HepG2 (cell line): Measurements from ENCODE around the gene TNFRSF6B. TPM values are rescaled to one million over a fixed set of nuclear protein-coding genes. Genes with fewer than 3 reads are reported as not detected.

ENCODE experiments used
- FLYWCH1 ChIP-seq: sonication (generic); formaldehyde crosslinking; IDR thresholded peaks from 2 replicates; pipeline ENCODE4 v1.8.1; 2023; ENCODE audit warnings: mild to moderate bottlenecking, missing genetic modification reagents
- IRX3 ChIP-seq: sonication (generic); formaldehyde crosslinking; IDR thresholded peaks from 2 replicates; pipeline ENCODE4 v1.8.1; 2023; ENCODE audit warnings: mild to moderate bottlenecking, low read depth, missing genetic modification reagents, borderline replicate concordance
- JUNB ChIP-seq: sonication (generic); formaldehyde crosslinking; IDR thresholded peaks from 2 replicates; pipeline ENCODE4 v1.8.0; 2022; ENCODE audit warnings: missing genetic modification reagents, mild to moderate bottlenecking, borderline replicate concordance
- KDM3A ChIP-seq: IDR thresholded peaks from 2 replicates; pipeline ENCODE4 v1.6.1; 2018; ENCODE audit warnings: low read depth, missing compliant biosample characterization
- KLF11 ChIP-seq: IDR thresholded peaks from 2 replicates; pipeline ENCODE4 v1.6.1; 2016; ENCODE audit warnings: missing compliant biosample characterization
- MATR3 ChIP-seq: sonication (generic); formaldehyde crosslinking; IDR thresholded peaks from 2 replicates; pipeline ENCODE4 v1.4.0; 2020; ENCODE audit warnings: missing genetic modification reagents
- MIER2 ChIP-seq: IDR thresholded peaks from 2 replicates; pipeline ENCODE4 v1.6.1; 2016; ENCODE audit warnings: missing biosample characterization, missing genetic modification reagents
- MYNN ChIP-seq: sonication (generic); formaldehyde crosslinking; IDR thresholded peaks from 2 replicates; pipeline ENCODE4 v1.4.0; 2020; ENCODE audit warnings: mild to moderate bottlenecking, low read depth, missing genetic modification reagents
- NCOA5 ChIP-seq: sonication (generic); formaldehyde crosslinking; IDR thresholded peaks from 2 replicates; pipeline ENCODE4 v1.4.0; 2020; ENCODE audit warnings: missing genetic modification reagents
- NCOR1 ChIP-seq: fragments of 200-600 bp; sonication (generic); IDR thresholded peaks from 2 replicates; pipeline ENCODE4 v1.7.0; 2017; ENCODE audit warnings: antibody characterized with exemption, low read length, borderline replicate concordance
- PAXIP1 ChIP-seq: sonication (generic); formaldehyde crosslinking; conservative IDR thresholded peaks from 2 replicates; pipeline ENCODE4 v1.4.0; 2020; ENCODE audit warnings: mild to moderate bottlenecking, missing genetic modification reagents, moderate library complexity
- PBX3 ChIP-seq: sonication (generic); formaldehyde crosslinking; IDR thresholded peaks from 2 replicates; pipeline ENCODE4 v1.8.1; 2023; ENCODE audit warnings: missing genetic modification reagents, inconsistent platforms, borderline replicate concordance
- PHF21A ChIP-seq: sonication (generic); formaldehyde crosslinking; IDR thresholded peaks from 2 replicates; pipeline ENCODE4 v1.5.0; 2020; ENCODE audit warnings: mild to moderate bottlenecking, missing genetic modification reagents
- RARG ChIP-seq: sonication (generic); formaldehyde crosslinking; IDR thresholded peaks from 2 replicates; pipeline ENCODE4 v1.4.0; 2020; ENCODE audit warnings: low read depth, mild to moderate bottlenecking, missing genetic modification reagents
- TBL1XR1 ChIP-seq: fragments of 150-350 bp; IDR thresholded peaks from 2 replicates; pipeline ENCODE4 v1.6.1; 2014; ENCODE audit warnings: borderline replicate concordance, low read length; ENCODE audit not compliant: partially characterized antibody
- TGIF2 ChIP-seq: IDR thresholded peaks from 2 replicates; pipeline ENCODE4 v1.6.1; 2016; ENCODE audit warnings: control low read depth, missing compliant biosample characterization
- THRA ChIP-seq: sonication (generic); formaldehyde crosslinking; IDR thresholded peaks from 2 replicates; pipeline ENCODE4 v1.4.0; 2020; ENCODE audit warnings: missing genetic modification reagents, borderline replicate concordance
- ZFP82 ChIP-seq: sonication (generic); formaldehyde crosslinking; IDR thresholded peaks from 2 replicates; pipeline ENCODE4 v1.5.1; 2020; ENCODE audit warnings: mild to moderate bottlenecking, missing genetic modification reagents, borderline replicate concordance
- ZNF343 ChIP-seq: sonication (generic); formaldehyde crosslinking; IDR thresholded peaks from 2 replicates; pipeline ENCODE4 v1.4.0; 2020; ENCODE audit warnings: mild to moderate bottlenecking, missing genetic modification reagents
- ZNF496 ChIP-seq: sonication (generic); formaldehyde crosslinking; IDR thresholded peaks from 2 replicates; pipeline ENCODE4 v1.8.1; 2023; ENCODE audit warnings: mild to moderate bottlenecking, moderate library complexity, missing genetic modification reagents; ENCODE audit not compliant: insufficient replicate concordance
- ZNF615 ChIP-seq: sonication (generic); formaldehyde crosslinking; IDR thresholded peaks from 2 replicates; pipeline ENCODE4 v1.5.0; 2020; ENCODE audit warnings: mild to moderate bottlenecking, missing genetic modification reagents, borderline replicate concordance
- ZNF776 ChIP-seq: sonication (generic); formaldehyde crosslinking; IDR thresholded peaks from 2 replicates; pipeline ENCODE4 v1.4.0; 2020; ENCODE audit warnings: mild to moderate bottlenecking, missing genetic modification reagents
- polyA plus RNA-seq, 8 experiments: library from polyadenylated mRNA; depleted of rRNA in 3 of 8; stranded (reverse) in 7 of 8; unstranded in 1 of 8; fragments of >200 nt; fragmentation: Illumina TruSeq in 4 of 8; extraction: Trizol in 4 of 8; gene quantifications; 2 replicates each; pipeline versions ENCODE4 v1.2.1 to v1.2.3, GENCODE V29; 2011 to 2016; ENCODE audit warnings: low read depth in 4 of 8, missing spikeins in 1 of 8, mixed read lengths in 1 of 8; ENCODE audit not compliant: insufficient read depth in 1 of 8
- total RNA-seq, 5 experiments: library from RNA; depleted of rRNA; stranded (reverse); fragments of >200 nt; fragmentation: Illumina TruSeq; extraction: Trizol; gene quantifications; 2 replicates each; pipeline ENCODE4 v1.2.3, GENCODE V29; 2016; ENCODE audit warnings: low read depth in 1 of 5
- TF ChIP-seq, protein P1 (sequence below): fragments of 450-650 bp; IDR thresholded peaks from 2 replicates; pipeline ENCODE4 v1.6.1; 2017

TNFRSF6B gene
- total and polyA plus RNA-seq, 2 of the 13 experiments (the other 11 are each of a cell fraction or from before 2014, with no cell fraction given) = 0.24 TPM; not detected in 1

- TF ChIP-seq PAXIP1 (no peak; the same call in 1 of the 2 replicates), NCOA5 (CRISPR knock-in tag) (no peak), THRA (CRISPR knock-in tag) (no peak), KLF11 (CRISPR knock-in tag) (no peak), TBL1XR1 (no peak), ZNF615 (CRISPR knock-in tag) (no peak), MATR3 (CRISPR knock-in tag) (no peak), KDM3A (CRISPR knock-in tag) (no peak), PBX3 (CRISPR knock-in tag) (no peak), MIER2 (no peak), IRX3 (CRISPR knock-in tag) (no peak), JUNB (CRISPR knock-in tag) (no peak), ZNF776 (no peak; the same call in 1 of the 2 replicates), RARG (CRISPR knock-in tag) (no peak), ZNF496 (no peak), NCOR1 (no peak), ZFP82 (CRISPR knock-in tag) (no peak), TGIF2 (no peak), ZNF343 (CRISPR knock-in tag) (peak; percentile 71; the same call in 1 of the 2 replicates), MYNN (CRISPR knock-in tag) (no peak), PHF21A (CRISPR knock-in tag) (no peak), FLYWCH1 (no peak)
- TF ChIP-seq, protein P1, sequence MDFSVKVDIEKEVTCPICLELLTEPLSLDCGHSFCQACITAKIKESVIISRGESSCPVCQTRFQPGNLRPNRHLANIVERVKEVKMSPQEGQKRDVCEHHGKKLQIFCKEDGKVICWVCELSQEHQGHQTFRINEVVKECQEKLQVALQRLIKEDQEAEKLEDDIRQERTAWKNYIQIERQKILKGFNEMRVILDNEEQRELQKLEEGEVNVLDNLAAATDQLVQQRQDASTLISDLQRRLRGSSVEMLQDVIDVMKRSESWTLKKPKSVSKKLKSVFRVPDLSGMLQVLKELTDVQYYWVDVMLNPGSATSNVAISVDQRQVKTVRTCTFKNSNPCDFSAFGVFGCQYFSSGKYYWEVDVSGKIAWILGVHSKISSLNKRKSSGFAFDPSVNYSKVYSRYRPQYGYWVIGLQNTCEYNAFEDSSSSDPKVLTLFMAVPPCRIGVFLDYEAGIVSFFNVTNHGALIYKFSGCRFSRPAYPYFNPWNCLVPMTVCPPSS = no peak
These were observed 12.1 kb downstream of the TNFRSF6B start (continued) for GRCh38 chr20:63708301-63709148.
